NCI-H1105 (cell line): ENCODE results near the gene PEAR1.

Experiments
- DNase-seq: peaks from one replicate; lab custom pipeline; 2025; lab: John Stamatoyannopoulos, UW

Gene PEAR1

GRCh38 chr1:156893048-156893953, at the start of gene PEAR1:
Gene PEAR1, plus strand, starts transcription at chr1:156893718. Its CDS starts 10,209 bp downstream, at chr1:156903927.
- DNase-seq: no peak

GRCh38 chr1:156844102-156844501, 49.4 kb upstream of the PEAR1 start:
- DNase-seq: no peak

- no peak for DNase-seq
These were observed 48.9 kb upstream of the PEAR1 start for GRCh38 chr1:156844638-156845037.

GRCh38 chr1:156845055-156845952, 48.2 kb upstream of the PEAR1 start:
- DNase-seq: no peak

- no peak for DNase-seq
These were observed 47.5 kb upstream of the PEAR1 start for GRCh38 chr1:156845953-156846545.

- DNase-seq: no peak
These were observed 46.9 kb upstream of the PEAR1 start for GRCh38 chr1:156846643-156847042.

- DNase-seq: no peak
These were observed 45.7 kb upstream of the PEAR1 start for GRCh38 chr1:156847591-156848460.

- DNase-seq: no peak
These were observed 44.9 kb upstream of the PEAR1 start for GRCh38 chr1:156848461-156849150.

GRCh38 chr1:156849151-156849496, 44.4 kb upstream of the PEAR1 start:
- DNase-seq: no peak

GRCh38 chr1:156851779-156852417, 41.6 kb upstream of the PEAR1 start:
- peak; percentile 11 for DNase-seq

- peak; percentile 87 for DNase-seq
These were observed 41.1 kb upstream of the PEAR1 start for GRCh38 chr1:156852418-156852874.

GRCh38 chr1:156853761-156854160, 39.8 kb upstream of the PEAR1 start:
- no peak for DNase-seq

GRCh38 chr1:156854634-156855033, 38.9 kb upstream of the PEAR1 start:
- no peak for DNase-seq

- DNase-seq: no peak
These were observed 37.2 kb upstream of the PEAR1 start for GRCh38 chr1:156856282-156856785.

GRCh38 chr1:156857532-156857931, 36.0 kb upstream of the PEAR1 start:
- DNase-seq: no peak

- no peak for DNase-seq
These were observed 35.0 kb upstream of the PEAR1 start for GRCh38 chr1:156858555-156858956.

- DNase-seq: no peak
These were observed 34.5 kb upstream of the PEAR1 start, which contains the start of gene INSRR for GRCh38 chr1:156858959-156859522. Gene INSRR, minus strand, starts transcription at chr1:156859117. Its CDS starts 496 bp downstream, at chr1:156858621.

GRCh38 chr1:156859523-156860112, 33.9 kb upstream of the PEAR1 start:
- DNase-seq: no peak

- DNase-seq: peak; percentile 32
These were observed 33.3 kb upstream of the PEAR1 start for GRCh38 chr1:156860113-156860627.
